HG02970 (cell line): Measurements from ENCODE around the gene ZDHHC14.
"Not testable (repeated sequence)": the region's sequence is repeated elsewhere in the genome, so short reads cannot be mapped to it uniquely, and the experiment has no call there.

Experiments used
- ATAC-seq: cut with Tn5 transposase; IDR thresholded peaks from one replicate; pipeline ENCODE4 v1.9.1; 2021; ENCODE audit warnings: mild to moderate bottlenecking, moderate library complexity, moderate number of reproducible peaks; ENCODE audit not compliant: unreplicated experiment, low FRiP score

Gene ZDHHC14

DNA sequence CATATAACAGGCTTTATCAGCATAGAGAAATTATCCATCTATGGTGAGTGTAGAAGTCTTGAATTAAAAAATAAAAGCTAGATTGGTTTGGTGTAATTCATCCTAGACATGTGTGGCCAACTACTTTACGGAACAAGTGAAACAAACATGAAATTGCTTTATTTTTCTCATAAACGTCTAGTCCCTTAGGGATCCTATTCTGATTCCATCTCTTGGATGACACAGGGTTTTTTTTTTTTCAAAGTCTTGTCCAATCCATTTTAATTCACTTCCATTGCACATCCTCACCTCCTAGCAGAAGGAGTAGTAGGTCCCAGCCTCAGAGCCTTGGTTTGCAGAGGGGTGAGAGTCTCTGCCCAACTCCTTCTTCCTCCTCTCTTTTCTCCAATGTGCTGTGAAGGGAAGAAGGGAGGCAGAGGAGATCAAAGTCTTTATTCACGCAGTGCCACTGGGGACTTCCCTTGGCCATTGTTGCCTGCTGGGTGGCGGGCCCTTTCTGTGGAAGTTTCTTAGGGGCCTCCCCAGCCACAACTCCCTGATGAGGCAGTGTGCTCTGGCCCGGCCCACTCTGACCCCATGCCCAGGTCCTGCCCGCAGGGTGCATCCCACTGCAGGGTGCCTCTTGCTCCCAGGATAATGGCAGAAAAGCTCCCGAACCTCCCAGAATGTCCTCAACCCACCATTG lies 337.7 kb downstream of the ZDHHC14 start:
- no peak for ATAC-seq

DNA sequence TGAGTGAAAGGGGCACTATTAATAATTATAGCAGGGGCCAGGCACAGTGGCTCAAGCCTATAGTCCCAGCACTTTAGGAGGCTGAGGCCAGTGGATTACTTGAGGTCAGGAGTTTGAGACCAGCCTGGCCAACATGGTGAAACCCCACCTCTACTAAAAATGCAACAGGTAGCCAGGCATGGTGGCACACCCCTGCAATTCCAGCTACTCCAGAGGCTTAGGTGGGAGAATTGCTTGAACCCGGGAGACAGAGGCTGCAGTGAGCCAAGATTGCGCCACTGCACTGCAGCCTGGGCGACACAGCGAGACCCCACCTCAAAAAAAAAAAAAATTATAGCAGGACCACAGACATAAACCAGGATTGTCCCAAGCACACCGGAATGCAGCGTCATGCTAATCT lies 340.0 kb downstream of the ZDHHC14 start:
- ATAC-seq, result not testable (repeated sequence)

DNA sequence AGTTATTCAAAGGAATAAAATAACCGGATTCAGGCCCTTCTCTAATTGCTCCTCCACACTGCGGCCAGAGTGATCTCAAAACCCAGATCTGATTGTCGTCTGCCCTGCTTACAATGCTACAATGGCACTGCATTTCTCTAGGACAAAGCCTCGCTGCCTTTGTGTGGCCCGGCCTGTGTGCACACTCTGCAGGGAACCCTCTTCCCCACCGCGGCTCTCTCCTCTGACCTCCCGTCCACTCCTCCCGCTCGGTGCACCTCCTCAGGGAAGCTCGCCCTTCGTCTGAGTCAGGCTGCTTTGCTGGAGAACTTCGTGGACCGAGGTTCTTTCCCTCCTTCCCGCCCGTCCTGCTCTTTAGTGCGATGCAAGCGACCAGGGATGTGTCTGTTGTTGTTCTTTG lies 340.4 kb downstream of the ZDHHC14 start:
- no peak for ATAC-seq

DNA sequence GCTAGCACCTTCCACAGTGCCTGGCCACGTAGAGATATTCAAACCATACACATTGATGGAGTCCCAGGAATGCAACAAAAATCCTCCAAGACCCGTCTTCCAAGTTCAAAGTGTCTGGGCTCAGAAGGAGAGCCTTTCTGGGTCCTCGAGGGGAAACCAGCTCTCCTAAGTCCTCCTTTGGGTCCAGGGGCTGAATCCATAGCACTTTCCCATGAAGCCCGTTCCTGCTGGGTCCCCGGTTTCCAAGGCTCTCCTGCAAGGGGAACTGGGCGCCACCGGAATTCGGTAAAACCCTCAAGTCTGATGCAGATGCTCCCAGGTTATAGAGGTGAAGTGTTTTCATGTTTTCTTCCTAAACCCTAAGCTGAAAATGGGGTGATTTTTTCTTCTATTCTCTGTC lies 340.8 kb downstream of the ZDHHC14 start:
- no peak for ATAC-seq

DNA sequence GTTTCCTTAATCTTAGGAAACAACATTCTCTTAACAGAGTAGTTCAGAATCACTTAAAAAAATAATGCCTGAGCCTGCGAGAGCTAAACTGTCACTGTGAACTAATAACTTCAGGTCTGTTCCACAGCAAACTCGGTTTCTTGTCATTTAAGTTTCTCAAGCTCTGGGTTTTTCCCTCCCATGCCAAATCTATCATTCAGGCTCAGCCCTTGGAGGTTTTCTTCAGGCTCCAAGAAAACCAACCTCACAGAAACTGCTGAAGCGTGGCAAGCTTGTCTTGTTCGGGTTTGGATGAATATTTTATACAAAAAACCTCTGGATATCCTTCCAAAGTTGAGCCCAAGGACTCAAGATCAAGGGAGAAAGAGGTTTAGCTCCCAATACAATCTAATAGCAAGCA lies 342.4 kb downstream of the ZDHHC14 start:
- no peak for ATAC-seq

DNA sequence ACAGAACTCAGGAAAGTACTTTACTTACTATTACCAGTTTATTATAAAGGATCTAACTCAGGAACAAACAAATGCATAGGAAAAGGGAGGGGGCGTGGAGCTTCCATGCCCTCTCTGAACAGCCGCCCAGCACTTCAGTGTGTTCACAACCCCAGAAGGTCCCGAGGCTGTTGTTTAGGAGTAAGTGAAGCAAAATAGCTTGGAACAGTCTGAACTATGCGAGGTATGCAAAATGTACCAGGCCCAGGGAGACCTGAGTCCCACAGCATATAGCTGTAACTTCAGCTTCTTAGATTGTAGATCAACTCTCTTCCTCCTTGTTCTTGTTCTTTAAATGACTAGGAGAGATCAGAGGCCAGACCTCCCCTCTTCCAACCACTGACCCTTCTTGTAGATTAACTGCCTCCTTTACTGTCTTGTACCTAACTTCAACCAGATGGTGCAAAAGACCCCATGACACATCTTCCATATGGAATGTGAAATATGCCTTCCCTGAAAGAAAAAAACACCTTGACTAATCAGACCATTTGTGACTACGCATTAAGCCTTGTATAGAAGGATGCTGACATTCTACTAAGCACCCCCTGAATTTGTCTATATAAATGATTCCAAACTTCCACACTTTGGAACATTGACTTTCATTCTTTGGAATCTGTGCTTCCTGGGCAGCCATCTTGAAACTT lies 343.3 kb downstream of the ZDHHC14 start:
- no peak for ATAC-seq

DNA sequence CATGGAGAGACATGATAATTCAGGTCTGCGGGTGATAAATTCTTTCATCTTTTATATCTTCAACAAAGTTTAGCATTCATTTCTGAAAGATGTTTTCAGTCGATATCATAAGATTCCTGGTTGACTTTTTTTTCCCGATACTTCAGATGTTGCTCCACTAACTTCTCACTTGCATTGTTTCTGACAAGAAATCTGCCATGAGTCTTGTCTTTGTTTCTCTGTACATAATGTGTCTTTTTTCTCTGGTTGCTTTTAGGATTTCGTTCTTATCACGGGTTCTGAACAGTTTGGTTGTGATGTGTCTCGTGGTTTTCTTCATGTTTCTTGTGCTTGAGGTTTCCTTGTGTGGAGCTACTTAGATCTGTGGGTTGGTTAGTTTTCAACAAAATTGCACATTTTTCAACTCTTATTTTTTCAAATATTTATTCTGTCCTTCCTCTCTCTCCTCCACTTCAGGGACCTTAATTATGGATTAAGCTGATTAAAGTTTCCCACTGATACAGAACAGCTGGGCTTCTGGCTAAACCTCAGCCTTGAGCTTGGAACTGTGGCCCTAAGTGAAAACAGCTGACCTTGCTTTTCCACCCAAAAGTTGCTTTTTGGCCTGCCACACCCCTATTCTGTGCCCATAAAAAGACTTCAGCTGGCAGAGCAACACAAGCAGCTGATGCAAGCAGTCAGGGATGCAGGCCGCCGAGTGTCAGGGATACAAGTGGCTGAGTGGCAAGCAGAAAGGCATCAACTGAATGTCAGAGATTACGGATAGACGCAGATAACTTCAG lies 344.2 kb downstream of the ZDHHC14 start:
- no peak for ATAC-seq

DNA sequence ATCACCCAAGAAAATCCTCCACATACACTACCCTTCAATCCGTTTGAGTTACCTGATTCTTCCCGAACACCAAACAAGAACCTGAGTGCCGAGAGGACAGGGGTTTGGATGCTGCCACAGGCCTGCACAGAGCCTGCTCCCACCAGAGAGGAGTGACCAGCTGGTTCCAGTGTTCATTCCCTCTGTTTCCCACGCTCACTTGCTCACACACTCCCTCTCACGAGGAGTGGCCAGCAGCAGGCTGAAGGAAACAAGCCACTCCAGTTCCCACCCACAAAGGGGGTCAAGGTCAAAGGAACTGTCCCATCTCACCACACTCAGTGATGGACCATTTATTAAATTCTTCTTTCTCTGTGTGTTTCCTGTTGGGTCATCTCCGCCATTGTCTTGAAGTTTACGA lies 344.8 kb downstream of the ZDHHC14 start:
- no peak for ATAC-seq

DNA sequence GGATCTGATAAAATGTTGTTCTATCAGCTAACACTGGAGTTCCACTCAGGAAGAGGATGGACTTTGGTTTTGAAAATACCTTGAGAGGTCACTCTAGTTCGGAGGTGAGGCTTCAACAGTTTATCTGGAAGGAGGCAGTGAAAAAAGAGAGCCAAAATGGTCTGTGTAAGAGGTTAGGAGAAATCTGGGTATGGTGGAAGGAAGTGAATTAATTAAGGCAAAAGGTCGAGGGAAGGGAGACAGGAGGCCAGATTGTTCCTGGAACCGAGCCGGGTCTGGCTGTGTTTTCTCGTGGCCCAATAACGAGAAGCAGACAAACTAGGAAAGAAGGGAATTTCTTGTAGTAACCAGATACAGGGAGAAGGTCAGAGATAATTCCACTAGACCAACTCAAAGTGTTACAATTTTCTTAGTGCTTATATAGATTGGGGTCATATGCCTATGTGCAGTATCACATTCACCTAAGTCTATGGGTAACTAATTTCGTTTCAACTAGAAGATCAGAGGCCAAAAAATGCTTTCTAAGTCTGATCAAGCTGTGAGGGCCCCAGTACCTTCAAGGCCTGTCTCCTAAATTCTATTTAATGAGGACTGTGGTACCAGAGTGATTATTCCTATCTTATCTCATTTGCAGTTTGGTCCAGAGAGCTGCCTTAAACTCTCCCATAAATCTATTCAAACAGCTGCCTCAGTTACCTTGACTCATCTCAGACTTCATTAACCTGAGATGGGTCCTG lies 346.1 kb downstream of the ZDHHC14 start:
- ATAC-seq, result no peak
